RWPE2 (cell line): ENCODE measurements around the gene CYP24A1.

Experiments
- ATAC-seq: fragments of 200-7000 bp; cut with Tn5 transposase; 3 replicates; pipeline ENCODE4 v1.9.1; 2021; ENCODE audit warnings: low read depth
- DNase-seq: peaks from one replicate; pipeline ENCODE4 v3.0.0-alpha.2; 2020; ENCODE audit warnings: low spot score
- H3K27ac ChIP-seq: fragments of 450-650 bp; 2 replicates; pipeline ENCODE4 v1.5.1; 2017; ENCODE audit warnings: mild to moderate bottlenecking; ENCODE audit not compliant: poor library complexity, severe bottlenecking
- H3K27me3 ChIP-seq: fragments of 250-450 bp; sonication (Bioruptor Pico); 2 replicates; pipeline ENCODE4 v1.5.1; 2021; ENCODE audit warnings: mild to moderate bottlenecking, moderate library complexity; ENCODE audit not compliant: insufficient read depth, poor library complexity, severe bottlenecking
- H3K36me3 ChIP-seq: fragments of 250-450 bp; sonication (Bioruptor Pico); 2 replicates; pipeline ENCODE4 v1.5.1; 2020; ENCODE audit warnings: low read depth, mild to moderate bottlenecking, moderate library complexity
- H3K4me1 ChIP-seq: fragments of 250-450 bp; sonication (Bioruptor Pico); 2 replicates; pipeline ENCODE4 v1.5.1; 2021; ENCODE audit warnings: mild to moderate bottlenecking, moderate library complexity; ENCODE audit not compliant: insufficient read depth, poor library complexity, severe bottlenecking
- H3K4me3 ChIP-seq: fragments of 250-450 bp; sonication (Bioruptor Pico); 2 replicates; pipeline ENCODE4 v1.5.1; 2021; ENCODE audit warnings: mild to moderate bottlenecking, moderate library complexity; ENCODE audit not compliant: severe bottlenecking
- H3K9me3 ChIP-seq: fragments of 250-450 bp; sonication (Bioruptor Pico); 2 replicates; pipeline ENCODE4 v1.5.1; 2021; ENCODE audit warnings: mild to moderate bottlenecking, moderate library complexity; ENCODE audit not compliant: severe bottlenecking
- CTCF ChIP-seq: fragments of 450-650 bp; IDR thresholded peaks from one replicate; pipeline ENCODE4 v1.5.1; 2017; ENCODE audit warnings: mild to moderate bottlenecking, moderate library complexity; ENCODE audit not compliant: poor library complexity, severe bottlenecking

Gene CYP24A1

GRCh38 chr20:54118220-54119001 is 55.4 kb downstream of the CYP24A1 start:
- H3K27ac ChIP-seq = peak overlapping the region; percentile 92
- no peak overlapping the region for H3K4me3 ChIP-seq
- ATAC-seq (no peak), DNase-seq (no peak)
- H3K4me1 ChIP-seq = peaks cover 43% of the 10 kb centered on the region
- TF ChIP-seq CTCF = no peak
- no peaks in the 10 kb centered on the region for H3K27me3 ChIP-seq
- H3K9me3 ChIP-seq = no peaks in the 10 kb centered on the region
- no peaks in the 10 kb centered on the region for H3K36me3 ChIP-seq

- Histone ChIP-seq H3K27me3 (no peaks in the 10 kb centered on the region), H3K36me3 (no peaks in the 10 kb centered on the region), H3K4me3 (no peak overlapping the region), H3K4me1 (peaks cover 35% of the 10 kb centered on the region), H3K9me3 (no peaks in the 10 kb centered on the region), H3K27ac (peak overlapping the region; percentile 92)
- DNase-seq (no peak), ATAC-seq (no peak)
- TF ChIP-seq CTCF = no peak
Measured at GRCh38 chr20:54116550-54117235, 57.1 kb downstream of the CYP24A1 start.

- Histone ChIP-seq H3K4me3 (no peak overlapping the region), H3K36me3 (no peaks in the 10 kb centered on the region), H3K4me1 (peaks cover 35% of the 10 kb centered on the region), H3K27me3 (no peaks in the 10 kb centered on the region), H3K27ac (peak overlapping the region; percentile 92), H3K9me3 (no peaks in the 10 kb centered on the region)
- ATAC-seq = peak; percentile 61
- DNase-seq = no peak
- no peak for TF ChIP-seq CTCF
Measured at GRCh38 chr20:54115172-54115854, 58.5 kb downstream of the CYP24A1 start.

- no peak for TF ChIP-seq CTCF
- Histone ChIP-seq H3K36me3 (no peaks in the 10 kb centered on the region), H3K27ac (peak overlapping the region; percentile 92), H3K4me3 (no peak overlapping the region), H3K9me3 (no peaks in the 10 kb centered on the region), H3K4me1 (peaks cover 45% of the 10 kb centered on the region), H3K27me3 (no peaks in the 10 kb centered on the region)
- ATAC-seq (no peak), DNase-seq (no peak)
Measured at GRCh38 chr20:54114109-54114508, 59.7 kb downstream of the CYP24A1 start.
